Small intestine (tissue), 7 donors: ENCODE results near the gene ITPRIPL2. TPM values are rescaled to one million over a fixed set of nuclear protein-coding genes. Genes with fewer than 3 reads are reported as not detected.

Experiments
- DNase-seq, 2 donors: peaks; one replicate each; pipeline versions ENCODE4 v3.0.0 to v3.0.0-alpha.2; 2013
- FAIRE-seq: peaks from 2 replicates; lab custom pipeline; 2012; peaks lifted over from hg19 to GRCh38; lab: Jason Lieb, UNC
- H3K27ac ChIP-seq, 3 donors: one replicate each; pipeline ENCODE4 v1.5.1; 2013; ENCODE audit warnings: low read length in 2 of 3, mild to moderate bottlenecking in 2 of 3, control low read depth in 1 of 3, inconsistent platforms in 1 of 3, low read depth in 1 of 3, moderate library complexity in 1 of 3
- H3K27me3 ChIP-seq, 3 donors: one replicate each; pipeline ENCODE4 v1.6.1; 2013; ENCODE audit warnings: low read length in 3 of 3, inconsistent platforms in 1 of 3; ENCODE audit not compliant: control insufficient read depth in 3 of 3, insufficient read depth in 3 of 3
- H3K36me3 ChIP-seq, 3 donors: one replicate each; pipeline ENCODE4 v1.6.1; 2013; ENCODE audit warnings: low read length in 3 of 3, inconsistent platforms in 1 of 3, low read depth in 1 of 3, mild to moderate bottlenecking in 1 of 3, moderate library complexity in 1 of 3; ENCODE audit not compliant: control insufficient read depth in 3 of 3, insufficient read depth in 2 of 3
- H3K4me1 ChIP-seq, 3 donors: one replicate each; pipeline ENCODE4 v1.6.1; 2013; ENCODE audit warnings: low read length in 2 of 3, inconsistent platforms in 1 of 3, low read depth in 1 of 3, mild to moderate bottlenecking in 1 of 3, moderate library complexity in 1 of 3; ENCODE audit not compliant: control insufficient read depth in 3 of 3, insufficient read depth in 2 of 3
- H3K4me3 ChIP-seq, 3 donors: one replicate each; pipeline ENCODE4 v1.5.1; 2013; ENCODE audit warnings: low read length in 3 of 3, control low read depth in 1 of 3, inconsistent platforms in 1 of 3, low read depth in 1 of 3, mild to moderate bottlenecking in 1 of 3, moderate library complexity in 1 of 3
- H3K9me3 ChIP-seq, 2 donors: one replicate each; pipeline ENCODE4 v1.6.1; 2013; ENCODE audit warnings: low read depth in 1 of 2, low read length in 1 of 2; ENCODE audit not compliant: control insufficient read depth in 2 of 2, insufficient read depth in 1 of 2
- WGBS, 3 donors: extraction: QIAGEN DNeasy Blood & Tissue Kit; methylation state at CpG; one replicate each; pipeline ENCODE4 v1.1.7; 2013; 5-methylcytosine and 5-hydroxymethylcytosine counted together
- polyA plus RNA-seq, 4 donors: library from polyadenylated mRNA; stranded (reverse) in 3 of 4; unstranded in 1 of 4; fragments of 200-250 nt in 3 of 4; fragments of 120-200 nt in 1 of 4; gene quantifications; one replicate each; pipeline versions ENCODE4 v1.2.1 to v1.2.3, GENCODE V29; 2013
- donor health status: healthy with polysubstance abuse.
- donor health status: control.
- donor health status: control.
- donor health status: Bipolar disorder and iron deficiency.
- donor health status: healthy.

Gene ITPRIPL2
- polyA plus RNA-seq, 4 donors: 3.6 to 7.2 (median 6.1) TPM

DNA sequence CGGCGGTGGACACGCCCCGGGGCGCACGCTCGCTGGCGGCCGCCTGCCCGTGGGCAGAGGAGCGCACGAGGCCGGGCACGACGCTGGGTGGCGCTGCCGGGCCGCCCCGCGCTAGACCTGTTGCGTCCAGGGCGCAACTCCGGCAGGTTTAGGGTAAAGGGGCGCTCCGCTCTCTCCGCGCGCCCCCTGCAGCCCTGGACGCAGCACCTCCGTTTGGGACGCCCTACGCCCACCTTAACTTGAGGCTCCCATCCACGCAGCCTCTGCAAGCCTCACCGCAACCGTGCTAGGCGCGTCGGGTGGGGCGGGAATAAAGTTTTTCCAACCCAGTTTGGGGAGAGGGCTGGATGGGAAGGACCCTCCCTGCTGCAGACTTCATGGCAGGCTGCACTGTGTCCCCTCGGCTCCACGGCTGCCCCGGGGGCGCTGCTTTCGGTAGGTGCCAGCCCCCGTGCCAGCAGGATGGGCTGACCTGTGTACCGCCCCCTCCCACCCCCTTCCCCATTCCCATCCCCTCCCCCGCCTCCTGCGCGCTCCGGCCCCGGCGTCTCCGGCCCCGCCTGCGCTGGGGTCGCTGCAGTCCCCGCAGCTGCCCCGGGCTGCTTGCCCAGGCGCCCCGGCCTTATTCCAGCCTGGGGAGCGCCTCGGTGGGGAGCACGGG is 54.1 kb downstream of the ITPRIPL2 start, which contains the start of gene SYT17:
TSS of gene SYT17 (plus strand) at position 531 of the 661 bp plus-strand sequence. CDS start 407 bp downstream, outside the sequence.
- DNase-seq: peak; percentile 74 to 92
- Histone ChIP-seq H3K4me1 (no peaks in the 10 kb centered on the region), H3K4me3 (peak within 1 kb of the TSS in 2 of 3 donors; percentile 60 to 62), H3K36me3 (no peaks in the 10 kb centered on the region), H3K9me3 (peaks cover 0 to 6% of the 10 kb centered on the region in 2 donors), H3K27ac (peak within 1 kb of the TSS in 1 of 3 donors; percentile 67), H3K27me3 (no peaks in the 10 kb centered on the region)
- no peak for FAIRE-seq
- 0 to 1% (median 0%) methylated on average over 36 to 63 of the region's 63 CpGs for WGBS, 3 donors

DNA sequence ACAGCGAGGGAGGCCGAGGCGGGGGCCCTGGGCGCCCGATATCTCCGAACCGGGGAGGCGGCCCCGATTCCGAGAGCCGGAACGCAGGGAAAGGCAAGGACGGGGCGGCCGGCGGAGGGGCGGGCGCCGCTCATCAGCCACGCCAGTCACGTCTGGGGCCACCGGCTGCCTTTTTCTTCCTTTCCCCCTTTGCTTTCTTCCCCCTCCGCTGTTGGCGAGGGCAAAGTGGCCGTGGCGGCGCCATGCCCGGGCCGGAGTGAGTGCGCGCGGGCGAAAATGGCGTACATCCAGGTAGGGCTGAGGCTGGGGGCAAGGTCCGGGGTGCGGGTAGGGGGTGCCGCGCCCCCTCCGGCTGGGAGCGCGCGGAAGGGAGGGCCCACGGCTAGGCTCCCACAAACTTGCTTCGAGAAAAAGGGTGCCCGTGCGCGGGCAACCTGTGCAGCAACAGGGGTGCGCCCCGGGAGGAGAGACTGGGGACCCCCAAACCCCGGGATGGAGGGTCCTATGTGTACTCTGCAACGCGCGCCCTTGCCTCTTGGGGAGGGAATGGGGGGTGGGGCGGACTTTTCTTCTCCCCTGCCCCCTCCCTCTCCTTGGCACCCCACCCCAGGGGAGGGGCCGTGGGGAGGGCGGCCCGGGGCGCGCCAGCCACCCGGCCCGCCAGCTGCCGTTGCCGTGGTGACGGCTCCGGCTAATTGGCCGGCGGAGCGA is 54.8 kb downstream of the ITPRIPL2 start:
- no peaks in the 10 kb centered on the region for H3K27me3 ChIP-seq
- H3K9me3 ChIP-seq: peaks cover 0 to under 1% of the 10 kb centered on the region in 2 donors
- H3K36me3 ChIP-seq: peaks cover 0 to 2% (median 0%) of the 10 kb centered on the region in 3 donors
- WGBS, 3 donors: 1 to 3% (median 1%) methylated on average over 43 to 68 of the region's 68 CpGs
- DNase-seq (peak; percentile 55 to 80), FAIRE-seq (no peak)
- H3K4me3 ChIP-seq: peak overlapping the region in 2 of 3 donors; percentile 60 to 62
- H3K27ac ChIP-seq: peak overlapping the region in 1 of 3 donors; percentile 67
- no peaks in the 10 kb centered on the region for H3K4me1 ChIP-seq

DNA sequence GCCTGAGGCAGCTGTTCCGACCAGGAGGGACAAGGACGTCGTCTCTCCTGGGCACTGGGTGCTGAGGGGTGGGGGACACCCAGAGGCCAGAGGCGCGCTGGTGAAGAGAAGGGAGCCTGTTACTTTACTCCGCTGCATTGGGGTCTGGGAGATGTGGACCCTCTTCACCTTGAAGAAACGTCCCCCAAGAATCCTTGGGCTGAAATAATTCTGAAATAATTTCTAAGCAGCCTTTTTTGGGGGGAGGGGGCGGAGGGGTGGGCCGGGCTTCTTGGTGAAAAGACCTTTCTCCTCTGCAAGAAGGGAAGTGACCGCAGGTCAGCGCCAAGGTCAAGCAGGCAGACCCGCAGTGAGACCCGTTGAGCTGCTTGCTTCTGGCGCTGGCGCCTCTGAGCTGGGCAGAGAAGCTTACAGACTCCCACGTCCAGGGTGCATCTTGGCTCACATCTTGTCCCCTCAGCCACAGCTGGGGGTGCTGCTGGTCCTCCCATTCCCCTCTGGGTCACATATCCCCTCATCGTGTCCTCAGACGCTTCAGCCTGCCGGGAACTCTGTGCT is 55.4 kb downstream of the ITPRIPL2 start:
- DNase-seq (no peak), FAIRE-seq (no peak)
- Histone ChIP-seq H3K27ac (no peak overlapping the region), H3K4me3 (peak overlapping the region in 2 of 3 donors; percentile 60 to 62), H3K4me1 (no peaks in the 10 kb centered on the region), H3K36me3 (peaks cover 0 to 4% (median 0%) of the 10 kb centered on the region in 3 donors), H3K27me3 (no peaks in the 10 kb centered on the region), H3K9me3 (no peaks in the 10 kb centered on the region)
- 14 to 26% (median 17%) methylated on average over 18 to 19 of the region's 19 CpGs for WGBS, 3 donors

DNA sequence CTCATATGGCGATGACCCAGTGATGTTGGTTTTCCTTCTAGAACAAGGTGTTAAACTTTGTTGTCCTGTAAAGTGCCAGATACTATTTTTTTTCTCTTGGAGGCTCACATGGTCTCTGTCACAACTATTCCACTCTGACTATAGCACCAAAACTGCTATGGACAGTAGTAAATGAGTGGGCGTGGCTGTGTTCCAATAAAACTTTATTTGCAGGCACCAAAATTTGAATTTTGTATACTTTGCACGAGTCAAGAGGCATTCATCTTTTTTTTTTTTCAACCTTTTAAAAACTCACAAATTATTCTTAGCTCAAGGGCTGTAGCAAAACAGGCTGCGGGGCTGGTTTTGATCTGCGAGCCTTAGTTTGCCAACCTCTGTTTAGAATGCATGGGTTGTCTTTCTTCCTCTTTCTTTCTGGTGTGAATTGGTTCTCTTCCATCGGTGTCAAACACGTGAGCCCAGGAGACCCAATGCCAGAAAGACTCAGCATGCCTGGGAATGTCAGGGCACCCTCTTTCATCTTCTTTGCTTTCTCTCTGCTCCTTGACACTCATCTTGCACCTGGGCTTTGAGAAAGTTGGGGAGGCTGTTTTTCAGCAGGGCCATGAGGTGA is 56.4 kb downstream of the ITPRIPL2 start:
- no peak for DNase-seq
- 75 to 82% (median 77%) methylated on average over 7 of the region's 7 CpGs for WGBS, 3 donors
- Histone ChIP-seq H3K4me3 (no peak overlapping the region), H3K27ac (no peak overlapping the region), H3K36me3 (peaks cover 0 to 4% (median 0%) of the 10 kb centered on the region in 3 donors), H3K9me3 (no peaks in the 10 kb centered on the region), H3K27me3 (no peaks in the 10 kb centered on the region), H3K4me1 (no peaks in the 10 kb centered on the region)
- FAIRE-seq: no peak

Other genes starting within 250 kb of the ITPRIPL2 start
- 10 to 100 TPM in 3 of 4 donors, 1 to 10 TPM in 1; 9.2 to 43.4 (median 12.1) TPM for gene SMG1, start 187.6 kb upstream of the ITPRIPL2 start, polyA plus RNA-seq
- gene TMC7, start 130.0 kb upstream of the ITPRIPL2 start, polyA plus RNA-seq: 1 to 10 TPM; 1.4 to 7.5 (median 2.1) TPM
- 10 to 100 TPM; 10.5 to 22.8 (median 19.3) TPM for gene COQ7, start 46.4 kb upstream of the ITPRIPL2 start, polyA plus RNA-seq
- 1 to 10 TPM; 1.8 to 7.1 (median 3.3) TPM for gene SYT17, start 54.3 kb downstream of the ITPRIPL2 start, polyA plus RNA-seq
- gene CLEC19A, start 171.8 kb downstream of the ITPRIPL2 start, polyA plus RNA-seq: not detected